Frontal cortex (tissue), 4 donors: Measurements from ENCODE around the gene ALDH8A1. TPM values are rescaled to one million over a fixed set of nuclear protein-coding genes. Genes with fewer than 3 reads are reported as not detected.
A peak's percentile ranks its signal among the peaks of the same experiment; 100 is the strongest.

Experiments used
- DNase-seq, 2 donors: peaks; one replicate each; pipeline ENCODE4 v3.0.0; 2012; ENCODE audit warnings: low spot score in 2 of 2
- FAIRE-seq: peaks from 2 replicates; lab custom pipeline; 2012; peaks lifted over from hg19 to GRCh38; lab: Jason Lieb, UNC
- total RNA-seq: library from RNA; depleted of rRNA; stranded (reverse); fragments of >200 nt; gene quantifications from one replicate; pipeline ENCODE4 v1.2.3, GENCODE V29; 2014
- donor health status: control.
- donor health status: control.
- donor health status: control.

ALDH8A1 gene
- total RNA-seq, 1 donor from 2014 or later, result 3.3 TPM

DNA sequence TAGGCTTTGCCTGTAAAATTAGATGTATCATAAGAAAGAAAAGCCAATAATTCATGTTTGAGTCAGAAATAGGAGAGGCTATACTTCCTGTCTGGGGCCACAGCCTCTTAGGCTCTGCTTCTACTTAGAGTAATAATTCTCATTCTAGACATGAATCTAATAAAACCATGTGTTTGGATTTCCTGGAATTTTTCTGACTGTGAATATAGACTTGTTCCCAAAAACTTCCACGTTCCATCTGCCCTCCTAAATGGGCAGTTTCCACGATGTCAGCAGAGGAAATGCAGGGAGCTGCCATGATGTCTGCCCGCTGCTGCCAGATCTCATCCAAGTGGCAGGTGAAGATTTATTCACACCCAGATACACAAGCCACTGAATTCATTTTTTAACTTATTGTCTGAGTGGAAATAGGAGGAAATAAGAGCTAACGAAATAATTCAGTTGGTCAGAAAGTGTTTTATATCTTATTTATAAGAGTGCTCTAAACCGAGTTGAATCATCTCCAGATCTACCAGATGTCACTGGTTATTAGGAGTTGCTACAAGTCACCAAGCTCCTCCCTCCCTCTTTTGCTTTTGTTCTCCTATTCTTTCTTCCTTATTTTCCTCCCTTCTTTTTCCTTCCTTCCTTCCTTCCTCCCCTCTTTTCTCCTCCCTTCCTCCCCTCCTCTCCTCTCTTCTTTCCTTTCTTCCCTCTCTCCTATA is 69.3 kb downstream of the ALDH8A1 start:
- DNase-seq, result no peak

DNA sequence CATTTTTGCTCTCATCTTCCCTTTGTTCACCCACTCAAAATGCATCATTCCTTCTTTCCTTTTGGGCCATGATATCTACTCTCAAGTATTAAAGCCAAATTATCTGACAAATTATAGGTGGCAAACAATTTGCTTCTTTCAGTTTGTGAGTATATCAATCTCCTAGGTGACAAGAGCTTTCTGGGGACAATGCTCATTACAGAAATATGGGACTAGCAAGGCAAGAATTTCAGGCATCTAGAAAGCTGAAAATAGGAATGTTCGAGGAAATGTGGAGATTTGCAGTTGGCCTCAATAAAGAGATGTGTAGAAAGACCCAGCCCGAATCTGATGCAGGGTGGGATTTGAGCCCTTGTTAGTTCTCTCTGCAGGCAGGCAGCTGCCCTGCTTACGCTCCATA is 71.8 kb downstream of the ALDH8A1 start:
- FAIRE-seq (no peak), DNase-seq (no peak)

More for the DNA sequence above, 69.3 kb downstream of the ALDH8A1 start:
- FAIRE-seq, result no peak

DNA sequence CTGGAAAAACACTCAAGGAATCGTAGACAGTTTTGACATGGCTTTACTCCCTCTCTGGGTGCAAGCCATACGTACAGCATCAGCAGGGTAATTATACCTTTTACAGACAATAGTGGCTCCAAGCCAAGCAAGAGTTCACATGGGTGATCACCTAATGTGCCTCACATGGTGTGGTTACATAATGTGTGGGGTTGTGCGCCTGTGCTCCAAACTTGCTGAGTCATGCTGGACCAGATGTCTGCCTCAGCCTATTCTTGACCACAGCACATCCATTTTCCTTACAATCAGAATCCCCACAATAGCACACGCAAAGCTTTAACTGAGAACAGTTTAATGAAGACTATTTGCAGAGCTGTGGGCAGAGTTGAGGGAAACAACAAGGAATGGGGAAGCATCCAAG is 74.5 kb downstream of the ALDH8A1 start:
- DNase-seq, result no peak
- FAIRE-seq, result no peak

DNA sequence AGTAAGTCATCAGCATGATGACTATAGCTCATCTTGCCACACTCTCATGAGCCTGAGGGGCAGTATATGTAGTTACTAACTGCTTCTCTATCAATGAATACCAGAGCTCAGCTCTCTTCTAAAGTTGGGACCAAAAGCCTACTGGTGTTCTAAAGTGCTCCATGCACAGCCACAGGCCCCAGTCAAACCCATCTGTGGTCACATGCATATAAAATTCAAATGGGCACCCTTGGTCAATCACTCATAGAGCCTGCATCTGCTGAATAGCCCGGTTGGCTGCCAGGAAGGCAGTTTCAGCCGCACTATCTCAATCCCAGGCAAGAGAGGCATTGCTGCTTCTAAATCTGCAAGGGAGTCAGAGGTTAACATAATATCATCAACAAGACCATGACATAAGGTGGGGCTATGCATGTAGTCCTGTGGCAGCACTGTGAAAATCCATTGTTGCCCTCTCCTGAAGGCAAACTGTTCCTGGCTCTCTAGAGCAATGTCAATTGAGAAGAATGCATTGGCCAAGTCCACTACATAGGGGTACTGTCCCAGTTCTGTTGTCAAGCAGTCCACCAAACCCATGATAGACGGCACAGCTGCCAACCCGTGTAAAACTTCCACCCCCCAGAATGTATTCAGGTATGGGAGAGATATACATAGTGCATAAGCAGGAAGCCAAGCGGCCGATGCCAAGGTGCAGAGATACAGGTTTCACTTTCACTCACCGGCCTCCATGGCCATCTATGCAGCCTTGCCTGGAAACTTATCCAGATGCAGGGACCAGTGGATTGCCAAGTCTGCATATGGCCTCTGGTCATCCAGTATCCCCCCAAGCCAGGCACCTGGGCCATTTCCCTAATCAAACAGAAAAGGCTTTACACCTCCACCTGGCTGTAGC is 76.2 kb downstream of the ALDH8A1 start:
- DNase-seq, result no peak
- FAIRE-seq, result no peak

DNA sequence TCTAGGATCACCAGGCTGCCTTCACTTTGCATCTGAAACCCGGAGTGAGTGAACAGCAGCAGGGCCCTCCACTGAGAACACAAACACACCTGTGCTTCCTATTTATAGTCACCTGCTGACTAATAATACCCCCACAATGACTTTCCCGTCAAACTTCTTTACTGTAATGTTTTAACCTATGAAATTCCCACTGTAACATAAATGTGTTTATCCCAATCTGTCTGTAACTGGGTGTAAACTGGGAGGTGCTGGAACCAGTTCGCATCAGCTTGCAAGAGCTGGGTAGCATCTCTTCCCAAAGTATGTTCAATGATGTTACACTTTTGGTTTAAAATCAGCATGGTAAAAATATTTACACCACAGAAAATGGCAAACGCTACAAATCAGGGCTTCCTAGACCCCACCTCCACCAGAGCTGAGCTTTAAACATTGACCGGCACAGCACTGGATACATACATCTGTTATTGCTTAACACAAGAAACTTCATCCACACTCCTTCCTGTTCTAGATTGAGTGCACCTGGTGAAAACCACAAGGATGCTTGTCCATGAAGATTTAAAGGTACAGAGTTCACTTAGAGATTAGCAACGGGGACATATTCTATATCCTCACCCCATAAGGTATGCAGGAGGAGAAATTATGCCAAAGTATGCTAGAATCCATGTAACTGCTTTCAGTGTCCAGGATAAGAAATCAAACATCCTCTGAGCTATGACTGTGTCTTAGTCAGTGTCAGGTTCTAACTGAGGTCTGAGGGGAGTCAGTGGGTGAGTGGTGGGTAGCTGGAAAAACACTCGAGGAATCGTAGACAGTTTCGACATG is 79.0 kb downstream of the ALDH8A1 start:
- DNase-seq, result no peak
- FAIRE-seq, result no peak

DNA sequence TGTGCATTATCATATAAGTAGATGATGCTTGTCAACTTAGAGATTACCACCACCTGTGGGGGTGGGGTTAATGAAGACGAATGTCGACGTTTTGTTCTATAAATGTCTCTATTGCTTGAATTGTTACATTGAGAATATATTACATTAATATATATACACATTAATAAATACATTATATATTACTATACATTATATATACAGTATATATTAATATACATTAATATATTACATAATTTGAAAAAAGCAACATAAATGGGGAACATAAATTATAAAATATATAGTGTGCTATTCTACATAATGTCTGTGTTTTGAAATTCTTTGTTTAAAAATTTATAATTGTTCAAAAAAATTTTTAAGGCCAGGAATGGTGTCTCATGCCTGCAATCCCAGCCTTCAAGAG is 81.1 kb downstream of the ALDH8A1 start:
- DNase-seq (no peak), FAIRE-seq (peak; percentile 44)

Other genes starting within 250 kb of the ALDH8A1 start
- 116 TPM for gene HBS1L, start 104.7 kb upstream of the ALDH8A1 start, total RNA-seq
- gene MYB, start 231.2 kb upstream of the ALDH8A1 start, total RNA-seq, result 2.9 TPM